Stimulated activated CD8-positive, alpha-beta memory T cell treated with anti-CD3 and anti-CD28 coated beads, Interleukin-4, amount 100 ng/mL, for 48 hours (primary cell): ENCODE data around the gene BRMS1.
A peak's percentile ranks its signal among the peaks of the same experiment; 100 is the strongest.

ENCODE experiments used
- DNase-seq: peaks from one replicate; pipeline ENCODE4 v3.0.0-alpha.2; 2020

BRMS1 gene

DNA sequence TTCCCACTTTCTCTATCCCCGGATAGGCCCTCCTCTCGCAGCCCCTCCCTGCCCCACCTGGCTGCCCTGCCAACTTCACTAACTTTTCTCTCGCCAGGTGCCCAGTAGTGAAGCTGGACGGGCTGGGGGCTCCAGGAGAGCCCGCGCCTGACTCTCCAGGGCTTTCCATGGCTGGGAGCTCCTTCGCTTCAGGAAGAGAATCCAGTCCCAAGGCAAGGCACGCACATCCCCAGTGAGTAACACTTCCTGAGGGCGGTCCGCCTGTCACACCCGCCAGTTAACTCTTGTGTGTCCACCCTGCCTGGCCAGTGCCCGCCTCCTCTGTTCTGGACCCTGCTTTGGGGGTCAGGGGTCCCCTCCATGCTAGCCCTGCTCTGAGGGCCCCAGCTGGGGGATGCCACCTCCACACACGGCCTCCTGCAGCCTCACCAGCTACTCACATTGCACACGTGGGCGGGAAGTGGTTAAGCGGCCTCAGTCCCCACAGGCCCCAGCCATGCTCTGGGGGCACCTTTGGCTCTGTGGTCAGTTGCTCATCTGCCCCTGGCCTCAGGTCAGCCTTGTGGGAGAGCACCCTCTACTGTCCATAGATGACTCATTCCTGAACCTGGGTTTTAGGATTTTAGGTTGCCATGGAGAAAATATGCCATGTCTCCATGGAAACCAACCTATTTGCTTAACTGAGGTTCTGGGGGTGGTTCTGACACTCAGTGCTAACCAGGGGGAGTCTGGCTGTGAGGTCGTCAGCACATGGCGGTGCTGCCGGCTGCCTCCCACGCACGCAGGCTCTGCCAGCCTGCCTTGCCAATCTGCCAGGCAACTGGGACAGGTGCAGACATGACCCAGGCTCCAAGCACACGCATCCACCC lies 8.4 kb downstream of the BRMS1 start, which contains the start of gene RIN1:
TSS of gene RIN1 (minus strand) at position 201 of the 869 bp plus-strand sequence. CDS start at position 169, 32 bp downstream.
- peak; percentile 83 for DNase-seq

DNA sequence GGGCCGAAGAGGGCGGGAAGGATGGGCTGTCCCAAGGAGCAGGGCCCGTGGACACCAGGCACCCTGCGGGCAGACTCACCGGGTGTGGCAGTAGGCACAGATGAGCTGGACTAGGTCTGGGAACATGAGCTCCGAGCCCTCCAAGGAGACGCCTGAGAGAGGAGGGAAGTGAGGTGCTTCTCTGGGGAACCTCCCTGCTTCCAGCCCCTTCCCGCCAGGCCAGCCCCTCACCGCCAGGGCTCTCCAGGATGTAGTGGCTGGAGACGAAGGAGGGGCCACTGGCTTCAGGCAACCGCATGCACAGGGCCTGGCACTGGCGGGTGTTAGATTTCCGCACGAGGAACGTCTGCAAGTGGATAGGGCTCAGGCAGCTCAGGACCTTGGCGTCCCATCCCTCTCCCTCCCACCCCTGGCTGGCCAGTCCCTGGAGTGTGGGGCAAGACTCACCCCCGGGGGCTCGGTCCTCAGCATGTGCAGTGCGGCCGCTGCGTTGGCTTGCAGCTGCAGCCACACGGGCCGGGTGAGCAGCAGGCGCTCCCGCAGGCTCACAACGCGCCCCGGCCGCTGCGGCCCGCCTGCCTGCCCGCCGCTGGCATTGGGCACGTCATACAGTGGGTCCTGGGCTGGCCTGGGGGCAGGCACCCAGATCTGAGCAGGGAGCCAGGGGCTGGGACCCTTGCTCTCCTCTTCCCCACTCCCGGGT lies 9.2 kb downstream of the BRMS1 start:
- DNase-seq = no peak

DNA sequence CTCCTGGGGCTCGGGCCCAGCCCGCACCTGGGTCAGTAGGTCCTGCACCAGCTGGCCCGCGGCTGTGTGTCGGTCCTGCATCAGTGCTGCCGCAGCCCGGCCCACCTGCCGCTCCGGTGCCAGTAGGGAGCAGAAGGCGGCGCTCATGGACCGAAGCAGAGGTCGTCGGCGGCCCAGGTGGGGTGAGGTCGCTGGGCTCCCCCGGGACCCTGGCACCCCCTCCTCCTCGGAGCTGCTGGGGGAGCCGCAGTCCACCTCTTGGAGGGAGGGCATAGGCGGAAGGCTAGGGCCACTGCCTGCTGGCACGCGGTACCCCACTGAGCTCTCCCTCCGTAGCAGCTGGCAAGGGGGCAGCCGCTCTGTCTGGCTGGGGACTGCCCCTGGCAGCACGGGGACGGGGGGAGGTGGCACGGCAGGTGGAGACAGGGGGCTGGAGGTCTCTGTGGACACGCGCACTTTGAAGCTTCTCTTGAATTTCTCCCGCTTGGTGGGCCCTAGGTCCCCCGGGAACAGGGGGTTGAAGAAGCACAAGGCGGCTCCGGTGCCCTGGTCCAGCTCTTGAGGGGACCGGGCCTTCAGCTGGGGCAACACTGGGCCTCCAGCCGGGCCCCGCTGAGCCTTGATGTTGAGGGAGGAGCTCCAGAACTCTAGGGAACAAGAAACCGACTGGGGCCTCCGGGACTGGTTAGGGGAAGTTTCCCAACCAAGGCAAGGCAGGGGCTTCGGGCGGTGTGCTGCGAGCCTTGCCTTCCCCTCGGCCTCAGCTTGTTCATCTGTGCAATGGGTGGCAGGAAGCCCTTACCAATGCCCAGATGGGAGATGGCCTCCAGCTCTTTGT lies 10.1 kb downstream of the BRMS1 start:
- no peak for DNase-seq

DNA sequence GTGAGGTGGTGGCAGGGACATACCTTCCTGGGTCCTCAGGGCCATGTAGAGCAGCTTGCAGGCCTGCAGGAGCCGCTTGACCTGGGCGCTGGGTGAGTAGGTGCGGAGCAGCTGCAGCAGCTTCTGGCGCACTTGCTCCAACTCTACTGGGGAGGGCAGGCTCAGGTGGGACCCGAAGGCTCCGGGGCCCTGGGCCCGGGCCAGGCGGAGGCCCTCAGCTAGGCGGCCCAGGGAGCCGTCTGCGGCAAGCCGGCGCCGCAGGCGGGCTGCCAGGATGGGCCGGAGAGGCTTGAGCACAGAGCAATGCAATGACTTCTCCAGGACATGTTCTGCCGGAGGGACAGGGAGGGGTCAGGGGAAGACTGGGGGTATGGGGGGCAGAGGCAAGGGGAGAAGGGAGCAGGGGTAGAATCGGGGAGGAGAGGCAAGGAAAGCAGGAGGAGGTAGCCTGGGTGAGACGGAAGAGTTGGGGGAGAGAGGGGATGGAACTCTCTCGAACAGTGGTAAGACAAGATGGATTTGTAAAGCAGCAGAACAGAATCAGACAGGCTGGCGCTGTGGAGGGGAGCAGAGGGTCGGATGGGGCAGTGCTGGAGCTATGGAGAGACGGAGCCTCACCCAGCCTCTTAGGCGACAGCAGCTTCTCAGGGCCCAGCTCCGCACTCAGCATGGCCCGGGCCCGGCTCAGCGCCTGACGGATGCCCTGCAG lies 10.9 kb downstream of the BRMS1 start:
- DNase-seq = no peak

DNA sequence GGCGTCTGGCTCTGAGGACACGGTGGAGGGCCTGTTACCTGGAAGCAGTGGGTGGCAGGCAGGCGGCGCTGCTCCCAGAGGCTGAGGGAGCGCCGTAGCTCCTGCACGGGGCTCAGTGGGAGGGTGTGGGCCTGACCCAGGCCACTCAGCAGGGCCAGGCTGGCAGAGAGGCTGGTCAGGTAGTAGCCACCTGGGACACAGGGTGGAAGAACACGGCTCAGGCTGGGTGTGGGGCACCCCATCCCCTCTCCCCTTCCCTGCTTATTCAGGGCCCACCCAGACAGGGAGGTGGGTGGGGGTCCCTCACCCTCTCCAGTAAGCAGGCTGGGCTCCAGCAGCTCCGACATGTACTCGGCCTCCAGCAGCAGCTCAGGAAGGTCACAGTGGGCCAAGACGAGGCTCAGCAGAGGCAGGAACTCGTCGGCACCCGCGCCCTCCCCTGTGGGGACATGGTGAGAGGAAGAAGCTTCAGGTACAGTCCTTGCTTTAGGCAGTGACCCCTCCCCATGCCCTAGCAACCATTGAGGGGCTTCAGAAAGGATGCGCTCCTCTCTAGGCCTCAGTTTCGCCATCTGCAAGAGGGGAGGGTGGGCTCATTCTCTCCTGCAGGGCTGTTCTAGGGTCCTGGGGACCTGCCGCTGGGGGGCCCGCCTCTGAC lies 11.6 kb downstream of the BRMS1 start:
- no peak for DNase-seq

DNA sequence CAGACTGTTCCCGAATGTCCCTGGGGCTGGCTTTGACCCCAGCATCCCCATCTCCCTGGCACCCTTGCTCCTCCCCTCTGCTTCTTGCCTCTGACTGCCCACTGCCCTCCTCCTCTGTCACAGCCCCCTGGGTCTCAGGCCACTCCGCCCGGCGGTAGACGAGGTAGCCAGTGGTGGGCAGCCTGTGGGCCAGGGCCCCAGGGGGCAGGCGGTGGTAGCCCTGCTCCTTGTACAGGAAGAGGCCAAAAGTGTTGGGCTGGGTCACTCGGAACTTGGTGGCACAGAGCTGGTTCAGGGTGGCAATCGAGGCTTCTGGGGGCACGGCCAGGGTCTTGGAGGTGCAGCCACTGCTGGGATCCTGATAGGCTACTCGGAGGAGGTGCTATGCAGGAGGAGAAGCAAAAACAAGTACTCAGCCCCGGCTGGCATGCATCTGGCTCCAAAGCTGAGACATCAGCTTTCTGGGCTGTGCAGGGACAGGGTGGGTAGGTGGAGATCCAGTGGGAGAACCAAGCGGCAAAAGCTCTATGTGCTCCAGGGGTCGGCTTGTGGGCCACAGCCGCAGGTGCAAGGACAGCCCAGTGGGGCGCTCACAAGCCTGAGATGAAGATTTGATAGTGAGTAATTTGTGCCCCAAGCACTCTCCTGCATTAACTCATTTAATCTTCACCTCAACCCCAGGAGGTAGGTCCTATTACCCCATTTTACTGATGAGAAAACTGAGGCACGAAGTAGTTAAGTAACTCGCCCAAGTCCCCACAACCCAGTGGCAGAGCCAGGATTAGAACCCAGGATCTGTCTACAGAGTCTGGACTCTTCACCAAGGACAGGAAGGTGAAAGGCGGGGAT lies 12.3 kb downstream of the BRMS1 start:
- no peak for DNase-seq

DNA sequence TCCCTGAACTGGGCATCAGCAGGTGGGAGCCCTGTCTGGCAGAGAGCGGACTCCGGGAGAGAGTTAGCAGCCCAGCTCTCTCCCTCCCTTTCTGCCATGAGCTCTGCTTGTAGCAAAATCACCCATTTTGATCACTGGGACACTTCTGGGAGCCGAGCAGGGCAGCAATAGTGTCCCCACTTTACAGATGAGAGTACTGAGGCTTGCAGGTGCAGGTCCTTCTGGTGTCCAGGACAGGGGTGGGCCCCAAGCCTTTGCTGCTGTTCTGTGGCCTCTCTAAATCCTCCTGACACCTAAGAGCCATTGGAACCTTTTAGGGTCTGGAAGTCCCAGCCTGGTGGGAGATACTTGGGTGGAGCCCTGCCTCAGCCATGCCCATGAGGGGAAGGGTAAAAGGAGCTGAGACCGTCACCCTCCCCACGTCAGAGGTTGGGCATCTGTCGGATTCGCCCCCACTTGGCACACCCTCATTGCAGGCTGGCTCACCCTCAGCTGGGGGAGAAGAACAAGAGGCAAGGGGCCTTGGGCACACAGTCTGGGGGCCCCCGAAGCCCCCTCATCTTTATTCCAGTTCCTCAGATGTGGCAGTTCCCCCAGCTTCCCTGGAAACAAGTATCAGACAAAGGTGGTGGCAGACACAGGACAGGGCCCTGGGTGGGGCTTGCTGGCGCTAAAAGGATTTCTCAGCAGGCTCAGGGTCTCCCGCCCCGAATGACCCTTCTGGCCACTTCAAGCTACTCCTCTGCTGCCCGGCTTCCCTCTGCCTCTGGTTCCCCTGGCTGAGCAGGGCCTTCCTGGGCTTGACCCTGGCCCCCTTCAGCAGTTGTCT lies 13.1 kb downstream of the BRMS1 start:
- no peak for DNase-seq

DNA sequence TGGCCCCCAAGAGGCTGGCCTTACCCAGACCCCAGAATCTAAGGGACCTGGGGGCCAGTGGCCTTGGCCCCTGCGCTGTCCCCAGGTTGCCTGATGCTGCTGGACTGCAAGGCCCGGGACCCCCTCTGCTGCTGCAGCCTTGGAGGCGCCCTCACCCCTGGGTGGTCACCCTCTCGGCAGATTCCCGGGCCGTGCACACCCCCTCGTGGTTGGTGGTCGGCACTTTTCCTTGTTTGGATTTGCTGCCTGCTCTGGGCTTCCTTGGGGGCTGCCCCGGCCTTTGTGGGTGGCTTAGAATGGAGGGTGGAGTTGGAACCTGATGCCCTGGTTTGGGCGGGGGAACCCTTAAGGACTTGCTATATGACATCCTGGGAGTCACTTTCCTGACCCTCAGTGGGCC lies 14.0 kb downstream of the BRMS1 start:
- no peak for DNase-seq

DNA sequence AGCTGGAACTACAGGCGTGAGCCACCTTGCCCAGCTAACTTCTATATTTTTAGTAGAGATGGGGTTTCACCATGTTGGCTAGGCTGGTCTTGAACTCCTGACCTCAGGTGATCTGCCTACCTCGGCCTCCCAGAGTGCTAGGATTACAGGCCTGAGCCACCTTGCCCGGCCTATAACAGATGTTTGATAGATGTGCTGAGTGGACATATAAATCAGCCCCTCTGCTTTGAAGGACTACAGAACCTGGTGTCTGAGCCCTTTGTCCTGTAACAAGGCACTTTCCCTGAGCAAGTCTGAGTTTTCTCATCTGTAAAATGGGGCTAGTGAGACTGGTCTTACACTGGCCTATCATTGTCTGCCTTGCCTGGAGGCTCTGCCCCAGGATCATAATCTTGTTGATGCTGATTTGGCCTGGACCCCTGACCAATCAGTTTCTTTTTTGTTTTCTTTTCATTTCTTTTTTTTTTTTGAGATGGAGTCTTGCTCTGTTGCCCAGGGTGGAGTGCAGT lies 15.7 kb downstream of the BRMS1 start:
- DNase-seq = no peak

DNA sequence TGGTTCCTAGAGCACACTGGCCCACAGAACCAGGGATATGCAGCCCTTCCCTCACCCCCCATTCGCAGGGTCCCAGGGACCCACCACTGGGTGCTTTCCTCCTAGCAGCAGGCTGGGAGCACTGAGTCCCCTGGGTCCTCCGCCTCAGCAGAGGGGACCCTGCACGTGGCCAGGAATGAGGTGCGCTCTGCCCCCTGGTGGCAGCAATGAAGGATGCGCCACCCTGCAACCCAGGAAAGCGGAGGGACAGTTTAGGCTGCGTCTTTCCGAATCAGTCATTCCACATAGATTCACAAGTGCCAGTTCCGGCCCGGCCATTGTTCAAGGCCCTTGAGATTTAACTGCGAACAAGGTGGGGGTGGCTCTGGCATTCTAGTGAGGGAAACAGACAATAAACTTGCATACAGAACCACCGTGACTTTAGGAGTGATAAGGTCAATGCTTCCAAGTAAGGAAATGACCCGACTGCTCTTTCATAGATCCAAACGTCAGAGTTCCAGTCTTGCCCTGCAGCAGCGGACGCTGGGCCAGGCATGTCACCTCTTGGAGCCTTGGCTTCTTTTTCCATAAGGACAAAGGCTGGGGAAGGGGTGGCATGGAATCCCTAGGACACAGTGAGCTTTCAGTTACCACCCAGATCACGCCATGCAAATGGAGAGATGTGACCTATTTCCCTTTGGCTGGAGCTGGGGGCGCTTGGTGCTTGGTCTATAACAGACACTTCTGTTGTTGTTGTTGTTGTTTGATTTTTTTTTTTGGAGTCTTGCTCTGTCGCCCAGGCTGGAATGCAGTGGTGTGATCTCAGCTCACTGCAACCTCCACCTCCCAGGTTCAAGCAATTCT lies 16.4 kb downstream of the BRMS1 start:
- DNase-seq = peak; percentile 89

DNA sequence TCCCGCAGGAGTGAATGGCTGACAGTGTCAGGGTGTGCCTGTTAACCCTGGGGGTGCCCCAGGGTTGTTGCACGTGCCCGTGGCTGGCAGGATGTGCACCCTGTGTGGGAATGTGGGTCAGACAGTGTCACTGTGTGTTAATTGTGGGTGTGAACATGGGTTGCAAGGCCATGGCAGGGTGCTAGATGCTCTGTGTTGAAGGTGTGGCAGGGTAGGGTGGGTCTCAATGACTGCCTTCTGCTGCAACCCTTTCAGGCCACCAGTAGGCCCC lies 16.9 kb downstream of the BRMS1 start:
- DNase-seq = no peak

DNA sequence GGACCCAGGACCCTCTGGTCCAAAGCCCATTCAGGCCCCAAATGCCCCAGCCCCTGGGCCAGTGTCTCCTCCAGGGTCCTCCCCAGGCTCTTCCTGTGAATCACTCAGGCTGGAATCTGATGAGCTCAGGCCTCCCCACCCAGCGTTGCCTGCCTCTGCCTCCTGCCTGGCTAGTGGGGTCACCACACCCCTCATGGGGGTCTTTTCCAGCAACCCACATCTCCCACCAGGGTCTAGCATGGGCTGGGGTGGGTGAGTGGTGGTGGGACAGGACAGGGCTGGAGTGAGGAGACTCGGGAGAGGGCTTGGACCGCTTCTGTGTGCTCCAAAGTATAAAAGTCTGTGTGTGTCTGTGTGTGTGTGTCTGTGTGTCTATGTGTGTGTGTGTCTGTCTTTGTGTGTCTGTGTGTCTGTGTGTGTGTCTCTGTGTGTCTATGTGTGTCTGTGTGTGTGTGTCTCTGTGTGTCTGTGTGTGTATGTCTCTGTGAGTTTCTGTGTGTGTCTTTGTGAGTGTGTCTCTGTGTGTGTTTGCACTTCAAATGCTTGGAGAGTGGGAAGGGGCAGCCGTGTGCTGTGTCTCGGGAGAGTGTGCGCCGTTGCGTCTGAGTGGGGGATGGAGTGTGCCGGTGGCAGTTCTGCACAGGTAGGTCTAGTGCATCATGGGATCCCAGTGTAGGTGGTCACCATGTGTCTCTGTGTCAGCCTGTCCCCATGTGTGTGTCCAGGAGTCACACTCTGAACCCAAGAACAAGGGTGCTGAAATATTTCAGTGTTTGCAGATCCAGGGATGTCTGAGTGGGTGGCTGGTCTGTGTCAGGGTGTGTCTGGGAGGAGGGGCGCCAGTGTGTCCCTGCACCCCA lies 17.5 kb downstream of the BRMS1 start:
- no peak for DNase-seq

DNA sequence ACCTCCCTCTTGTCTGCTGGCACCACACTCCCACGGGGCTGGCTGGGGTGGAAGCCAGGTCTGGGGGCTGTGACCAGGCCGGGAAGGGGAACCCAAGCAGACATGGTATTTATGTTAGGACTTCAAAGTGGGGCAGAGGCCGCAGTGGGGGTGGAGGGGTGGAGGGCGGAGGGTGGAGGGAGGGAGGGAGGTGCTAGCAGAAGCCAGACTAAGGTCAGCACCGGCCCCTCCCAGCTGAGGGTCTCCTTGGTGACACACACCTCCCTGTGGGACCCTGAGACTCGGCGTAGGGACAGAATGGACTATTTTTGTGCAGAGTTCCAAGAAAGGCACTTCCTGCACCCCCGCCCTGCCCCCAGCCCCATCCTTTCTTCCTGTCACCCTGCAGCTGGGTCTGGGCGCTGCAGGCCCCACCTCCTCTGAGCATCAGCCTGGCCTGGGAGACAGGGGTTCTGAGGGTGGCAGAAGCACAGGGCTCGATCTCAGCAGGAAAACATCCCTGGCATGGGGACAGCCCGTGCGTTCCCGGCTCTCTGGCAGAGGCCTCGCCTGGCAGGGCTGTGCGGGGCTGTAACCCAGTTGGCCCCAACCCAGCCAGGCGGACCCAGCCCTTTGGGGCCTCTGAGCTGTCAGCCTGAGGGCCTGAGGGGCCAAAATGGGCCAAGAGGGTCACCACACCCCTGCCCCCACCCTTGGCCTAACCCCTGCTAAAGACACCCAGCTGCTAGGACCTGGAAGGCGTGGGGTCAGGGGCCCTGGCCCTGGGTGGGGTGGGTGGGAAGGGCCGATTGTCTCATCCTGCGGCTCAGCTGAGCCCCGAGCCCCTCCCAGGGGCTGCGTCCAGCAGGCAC lies 18.4 kb downstream of the BRMS1 start:
- no peak for DNase-seq

DNA sequence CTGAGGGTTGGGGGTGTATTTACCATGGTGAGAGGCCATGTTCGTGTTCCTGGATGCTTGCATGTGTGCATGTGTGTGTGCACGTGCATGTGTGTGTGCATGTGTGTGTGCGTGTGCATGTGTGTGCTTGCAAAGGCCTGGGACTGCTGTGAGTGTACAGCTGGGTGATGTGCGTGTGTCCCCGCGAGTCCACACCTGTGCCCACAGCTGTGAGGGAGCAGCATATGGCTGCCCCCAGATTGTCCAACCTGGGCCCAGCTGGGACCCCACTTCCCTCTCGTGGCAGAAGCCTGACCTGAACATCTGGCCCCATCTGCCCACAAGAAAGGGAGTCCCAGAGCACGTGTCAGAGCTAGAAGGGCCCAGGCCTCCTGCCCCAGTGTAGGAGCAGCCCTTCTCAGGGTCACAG lies 19.6 kb downstream of the BRMS1 start:
- no peak for DNase-seq

DNA sequence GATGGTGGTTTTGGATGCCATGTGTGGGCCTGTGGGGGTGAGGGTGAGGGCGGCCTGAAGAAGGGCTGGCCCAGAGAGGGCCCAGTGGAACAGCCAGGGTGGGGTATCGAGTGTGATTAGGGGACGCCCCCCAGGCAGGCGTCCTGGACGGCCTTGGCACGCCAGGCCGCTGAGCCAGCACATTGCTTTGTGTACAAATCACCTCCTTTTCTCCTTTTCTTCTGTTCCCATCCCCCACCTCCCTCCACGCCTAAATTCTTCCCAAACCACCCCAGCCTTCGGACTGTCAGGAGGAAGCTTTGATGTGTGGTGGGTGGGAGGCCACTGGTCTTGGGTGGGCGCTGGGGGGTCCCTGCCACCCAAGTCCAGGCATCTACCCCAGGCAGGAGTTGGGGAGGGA lies 20.2 kb downstream of the BRMS1 start:
- no peak for DNase-seq

DNA sequence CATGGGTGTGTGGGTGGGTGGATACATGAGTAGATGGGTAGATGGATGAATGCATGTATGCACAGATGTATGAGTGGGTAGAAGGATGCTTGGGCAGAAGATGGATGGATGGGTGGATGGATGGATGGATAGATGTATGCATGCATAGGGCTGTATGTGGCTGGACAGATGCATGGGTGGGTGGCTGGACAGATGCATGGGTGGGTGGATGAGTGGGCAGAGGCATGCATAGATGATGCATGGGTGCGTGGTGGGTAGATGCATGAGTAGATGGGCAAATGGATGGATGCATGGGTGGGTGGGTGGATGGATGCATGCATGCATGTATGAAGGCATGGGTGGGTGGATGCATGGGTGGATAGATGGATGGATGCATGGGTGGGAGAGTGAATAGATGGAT lies 21.2 kb downstream of the BRMS1 start:
- no peak for DNase-seq

DNA sequence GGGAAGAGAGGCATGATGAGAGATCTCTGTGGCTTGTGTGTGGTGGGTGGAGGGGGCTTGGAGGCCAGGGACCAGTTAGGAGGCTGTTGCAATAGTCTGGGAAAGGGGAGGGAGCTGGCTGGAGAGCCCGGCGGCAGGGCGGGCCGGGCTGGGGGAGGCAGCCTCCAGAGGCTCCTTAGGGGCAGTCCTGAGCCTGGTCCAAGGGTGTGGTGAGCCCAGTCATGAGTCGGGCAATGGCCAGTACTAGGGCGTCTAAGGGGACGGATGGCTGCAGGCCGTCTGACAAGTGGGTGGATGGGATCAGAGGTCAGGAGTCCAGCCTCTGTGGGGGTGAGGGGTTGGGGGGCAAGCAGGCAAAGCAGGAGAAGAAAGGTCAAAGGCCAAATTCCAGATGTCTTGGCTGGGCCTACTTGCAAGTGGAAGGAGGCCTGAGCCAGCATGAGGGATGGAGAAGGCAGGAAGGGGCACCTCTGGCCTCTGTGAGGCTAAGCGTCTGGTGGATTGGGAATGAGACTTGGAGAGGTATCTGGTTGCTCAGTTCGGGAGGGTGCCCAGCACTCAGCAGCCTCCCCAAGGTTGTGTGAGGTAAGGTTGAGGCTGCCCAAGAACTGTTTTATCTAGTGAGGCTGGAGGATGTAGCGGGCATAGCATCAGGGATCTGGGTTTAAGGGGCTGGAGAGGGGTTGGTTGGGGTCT lies 22.0 kb downstream of the BRMS1 start:
- DNase-seq = no peak
